Measurements from ENCODE around the gene ZNF106. TPM values are rescaled to one million over a fixed set of nuclear protein-coding genes. Genes with fewer than 3 reads are reported as not detected.

Gene ZNF106
- total RNA-seq, 2 donors from 2014 or later: 42.1 to 46.2 TPM

GRCh38 chr15:42471002-42471401 lies 19.9 kb downstream of the ZNF106 start:
- WGBS, 2 experiments (ENCODE audit: insufficient coverage in 1 of 2, insufficient read length in 1 of 2): 90 to 94% methylated on average over 3 of the region's 3 CpGs

GRCh38 chr15:42465520-42466259 lies 25.3 kb downstream of the ZNF106 start:
- no peaks in the 10 kb centered on the region for H3K9me3 Mint-ChIP-seq
- H3K4me3 Mint-ChIP-seq: no peak overlapping the region
- Histone ChIP-seq H3K9ac (ENCODE audit: extremely low read depth, low read length, poor library complexity, severe bottlenecking) (no peak overlapping the region), H3K27ac (ENCODE audit: low read depth, low read length) (no peak overlapping the region), H3K4me3 (ENCODE audit: low read length) (no peak overlapping the region), H3K27me3 (ENCODE audit: control insufficient read depth, insufficient read depth, low read length, poor library complexity, severe bottlenecking) (no peaks in the 10 kb centered on the region), H3K4me1 (ENCODE audit: control insufficient read depth, insufficient read depth, low read length) (no peaks in the 10 kb centered on the region), H3K9me3 (ENCODE audit: control insufficient read depth, low read length) (no peaks in the 10 kb centered on the region), H3K36me3 (ENCODE audit: control insufficient read depth, insufficient read depth, low read length) (peaks cover 18% of the 10 kb centered on the region)
- no peak for DNase-seq
- WGBS, 2 experiments (ENCODE audit: insufficient coverage in 1 of 2, insufficient read length in 1 of 2): 92 to 93% methylated on average over 7 to 8 of the region's 8 CpGs
- no peak overlapping the region for H3K27ac Mint-ChIP-seq
- H3K4me1 Mint-ChIP-seq: peaks cover 4% of the 10 kb centered on the region
- peaks cover 11% of the 10 kb centered on the region for H3K36me3 Mint-ChIP-seq (ENCODE audit: low read depth)
- H3K27me3 Mint-ChIP-seq (ENCODE audit: insufficient read depth): no peaks in the 10 kb centered on the region
- no peak for TF ChIP-seq CTCF (conservative IDR thresholded peaks at IDR 0.05)

More at GRCh38 chr15:42471002-42471401, 19.9 kb downstream of the ZNF106 start:
- Mint-ChIP-seq H3K27me3 (ENCODE audit: insufficient read depth) (no peaks in the 10 kb centered on the region), H3K4me1 (no peaks in the 10 kb centered on the region), H3K4me3 (no peak overlapping the region), H3K36me3 (ENCODE audit: low read depth) (peaks cover 8% of the 10 kb centered on the region), H3K27ac (no peak overlapping the region), H3K9me3 (no peaks in the 10 kb centered on the region)
- no peak for DNase-seq
- no peak overlapping the region for H3K9ac ChIP-seq (ENCODE audit: extremely low read depth, low read length, poor library complexity, severe bottlenecking)
- H3K4me1 ChIP-seq (ENCODE audit: control insufficient read depth, insufficient read depth, low read length): no peaks in the 10 kb centered on the region
- H3K27ac ChIP-seq (ENCODE audit: low read depth, low read length): no peak overlapping the region
- no peaks in the 10 kb centered on the region for H3K27me3 ChIP-seq (ENCODE audit: control insufficient read depth, insufficient read depth, low read length, poor library complexity, severe bottlenecking)
- TF ChIP-seq CTCF (conservative IDR thresholded peaks at IDR 0.05): no peak
- H3K4me3 ChIP-seq (ENCODE audit: low read length): no peak overlapping the region
- peaks cover 13% of the 10 kb centered on the region for H3K36me3 ChIP-seq (ENCODE audit: control insufficient read depth, insufficient read depth, low read length)
- H3K9me3 ChIP-seq (ENCODE audit: control insufficient read depth, low read length): no peaks in the 10 kb centered on the region

GRCh38 chr15:42461261-42461660 lies 29.7 kb downstream of the ZNF106 start:
- no peak overlapping the region for H3K27ac ChIP-seq (ENCODE audit: low read depth, low read length)
- Mint-ChIP-seq H3K27me3 (ENCODE audit: insufficient read depth) (no peaks in the 10 kb centered on the region), H3K27ac (no peak overlapping the region), H3K4me1 (peaks cover 18% of the 10 kb centered on the region), H3K36me3 (ENCODE audit: low read depth) (peaks cover 11% of the 10 kb centered on the region), H3K4me3 (no peak overlapping the region), H3K9me3 (no peaks in the 10 kb centered on the region)
- H3K36me3 ChIP-seq (ENCODE audit: control insufficient read depth, insufficient read depth, low read length): peaks cover 12% of the 10 kb centered on the region
- H3K4me1 ChIP-seq (ENCODE audit: control insufficient read depth, insufficient read depth, low read length): no peaks in the 10 kb centered on the region
- DNase-seq: no peak
- no peak overlapping the region for H3K9ac ChIP-seq (ENCODE audit: extremely low read depth, low read length, poor library complexity, severe bottlenecking)
- H3K27me3 ChIP-seq (ENCODE audit: control insufficient read depth, insufficient read depth, low read length, poor library complexity, severe bottlenecking): no peaks in the 10 kb centered on the region
- 94 to 97% methylated on average over 2 to 3 of the region's 3 CpGs for WGBS, 2 experiments (ENCODE audit: insufficient coverage in 1 of 2, insufficient read length in 1 of 2)
- no peaks in the 10 kb centered on the region for H3K9me3 ChIP-seq (ENCODE audit: control insufficient read depth, low read length)
- TF ChIP-seq CTCF (conservative IDR thresholded peaks at IDR 0.05): no peak
- H3K4me3 ChIP-seq (ENCODE audit: low read length): no peak overlapping the region

Measured in endodermal cell (in vitro differentiated cells).